BJ (cell line): Measurements from ENCODE around the gene ME1. TPM values are rescaled to one million over a fixed set of nuclear protein-coding genes. Genes with fewer than 3 reads are reported as not detected.
"Not testable (repeated sequence)": the region's sequence is repeated elsewhere in the genome, so short reads cannot be mapped to it uniquely, and the experiment has no call there.

Source experiments
- CTCF ChIA-PET: fragments of 350-600 bp; formaldehyde crosslinking; extraction: SDS; loops from one replicate; lab custom pipeline; 2021; ENCODE audit warnings: antibody characterized with exemption, inconsistent platforms; lab: Yijun Ruan, JAX
- POLR2A ChIA-PET: fragments of 300-600 bp; sonication (Branson Sonifier 250); formaldehyde crosslinking; extraction: SDS; loops from one replicate; lab custom pipeline; 2021; ENCODE audit warnings: antibody characterized with exemption; lab: Charles Lee
- DNase-seq: peaks from one replicate; pipeline ENCODE4 v3.0.0-alpha.2; 2011; ENCODE audit warnings: low read depth
- H3K27me3 ChIP-seq: 2 replicates; pipeline ENCODE4 v1.6.0; 2011; ENCODE audit warnings: low read length; ENCODE audit not compliant: control insufficient read depth, insufficient read depth
- H3K36me3 ChIP-seq: 2 replicates; pipeline ENCODE4 v1.5.1; 2011; ENCODE audit warnings: low read length; ENCODE audit not compliant: control insufficient read depth, insufficient read depth
- H3K4me3 ChIP-seq: 2 replicates; pipeline ENCODE4 v1.5.1; 2011; ENCODE audit warnings: low read depth, mild to moderate bottlenecking, control low read depth, low read length
- CTCF ChIP-seq: IDR thresholded peaks from 2 replicates; pipeline ENCODE4 v1.5.1; 2011; ENCODE audit warnings: low read depth, mild to moderate bottlenecking, control low read depth, inconsistent platforms, low read length, moderate library complexity; ENCODE audit not compliant: insufficient read depth
- polyA plus RNA-seq: library from polyadenylated mRNA; depleted of rRNA; stranded (reverse); fragments of >200 nt; gene quantifications from 2 replicates; pipeline ENCODE4 v1.2.3, GENCODE V29; 2011

Gene ME1
- polyA plus RNA-seq, 1 experiment: 5.5 TPM

GRCh38 chr6:83198486-83199172 is 232.2 kb downstream of the ME1 start:
- TF ChIP-seq CTCF: no peak
- Histone ChIP-seq H3K4me3 (no peak overlapping the region), H3K27me3 (no peaks in the 10 kb centered on the region), H3K36me3 (no peaks in the 10 kb centered on the region; the same call in 1 of the 2 replicates)
- CTCF ChIA-PET: interaction anchor here (1.7 to 9.4 kb wide), 2 partner anchors 23 to 132 kb away, joined by 5 to 70 read pairs; partner anchors contain the start of genes DOP1A and UBE3D
- DNase-seq: no peak
- POLR2A ChIA-PET: interaction anchor here (0.6 kb wide), 1 partner anchor 15 kb away, joined by 4 read pairs; no protein-coding TSS in a partner anchor

GRCh38 chr6:83193747-83194566 is 236.9 kb downstream of the ME1 start:
- DNase-seq: no peak
- Histone ChIP-seq H3K27me3 (no peaks in the 10 kb centered on the region), H3K36me3 (no peaks in the 10 kb centered on the region; the same call in 1 of the 2 replicates), H3K4me3 (peak overlapping the region; percentile 93)
- CTCF ChIA-PET: interaction anchor here (1.5 to 9.4 kb wide), 2 partner anchors 127 to 318 kb away, joined by 3 to 70 read pairs; partner anchors contain the start of genes DOP1A, PRSS35 and UBE3D
- POLR2A ChIA-PET: interaction anchor here (0.6 kb wide), 3 partner anchors 21 to 1104 kb away, joined by 6 to 9 read pairs (median 8); no protein-coding TSS in a partner anchor
- no peak for TF ChIP-seq CTCF

GRCh38 chr6:83192871-83193746 is 237.7 kb downstream of the ME1 start, which contains the start of the genes PGM3 and RWDD2A:
Gene PGM3, minus strand, starts transcription at chr6:83193265. Its CDS starts 2,253 bp downstream, at chr6:83191012.
Gene RWDD2A, plus strand, starts transcription at chr6:83193357. Its CDS starts 1,095 bp downstream, at chr6:83194452.
- TF ChIP-seq CTCF: no peak
- no peak for DNase-seq
- no peaks in the 10 kb centered on the region for H3K27me3 ChIP-seq
- ChIA-PET CTCF (interaction anchor here (1.5 to 9.4 kb wide), 2 partner anchors 126 to 319 kb away, joined by 3 to 70 read pairs; partner anchors contain the start of genes DOP1A, PRSS35 and UBE3D), POLR2A (interaction anchor here (0.6 kb wide), 3 partner anchors 22 to 1105 kb away, joined by 6 to 9 read pairs (median 8); no protein-coding TSS in a partner anchor)
- H3K4me3 ChIP-seq: peak within 1 kb of the TSS; percentile 93
- H3K36me3 ChIP-seq: peaks cover 3% of the 10 kb centered on the region; the same call in 1 of the 2 replicates

GRCh38 chr6:83192456-83192855 is 238.4 kb downstream of the ME1 start:
- Histone ChIP-seq H3K36me3 (peaks cover 3% of the 10 kb centered on the region; the same call in 1 of the 2 replicates), H3K4me3 (peak overlapping the region; percentile 93), H3K27me3 (no peaks in the 10 kb centered on the region)
- ChIA-PET CTCF (interaction anchor here (1.5 to 9.4 kb wide), 2 partner anchors 126 to 320 kb away, joined by 3 to 70 read pairs; partner anchors contain the start of genes DOP1A, PRSS35 and UBE3D), POLR2A (no interaction called here)
- no peak for TF ChIP-seq CTCF
- DNase-seq: no peak

- H3K4me3 ChIP-seq: peak overlapping the region; percentile 93
- CTCF ChIA-PET: interaction anchor here (4.4 kb wide), 1 partner anchor 126 kb away, joined by 24 read pairs; the partner anchor contains the start of genes DOP1A and UBE3D
- POLR2A ChIA-PET, H3K36me3 ChIP-seq, H3K27me3 ChIP-seq, DNase-seq: not testable (repeated sequence)
Observed at GRCh38 chr6:83191974-83192373, 238.9 kb downstream of the ME1 start.
